HepG2 (cell line): ENCODE results near the gene KCNAB3. TPM values are rescaled to one million over a fixed set of nuclear protein-coding genes. Genes with fewer than 3 reads are reported as not detected.

Source experiments
- GLI4 ChIP-seq: sonication (generic); formaldehyde crosslinking; IDR thresholded peaks from 2 replicates; pipeline ENCODE4 v1.5.1; 2020; ENCODE audit warnings: missing genetic modification reagents, mild to moderate bottlenecking, moderate library complexity, borderline replicate concordance
- GPN1 ChIP-seq: sonication (generic); formaldehyde crosslinking; IDR thresholded peaks from 2 replicates; pipeline ENCODE4 v1.5.1; 2020; ENCODE audit warnings: missing genetic modification reagents, borderline replicate concordance
- PCBP1 ChIP-seq: fragments of 200-400 bp; formaldehyde crosslinking; IDR thresholded peaks from 2 replicates; pipeline ENCODE4 v1.6.1; 2017; ENCODE audit warnings: mild to moderate bottlenecking, low read depth, low read length, borderline replicate concordance
- PCBP2 ChIP-seq: fragments of 200-400 bp; formaldehyde crosslinking; optimal IDR thresholded peaks from 2 replicates; pipeline ENCODE3; 2018; ENCODE audit warnings: low read length, low read depth; ENCODE audit not compliant: poor library complexity, severe bottlenecking
- POLR2AphosphoS5 ChIP-seq: IDR thresholded peaks from 2 replicates; pipeline ENCODE4 v1.6.1; 2012; ENCODE audit warnings: low read depth, low read length
- RFXAP ChIP-seq: sonication (generic); formaldehyde crosslinking; IDR thresholded peaks from 2 replicates; pipeline ENCODE4 v1.4.0; 2020; ENCODE audit warnings: missing genetic modification reagents, borderline replicate concordance
- ZFP41 ChIP-seq: sonication (generic); formaldehyde crosslinking; IDR thresholded peaks from 2 replicates; pipeline ENCODE4 v1.4.0; 2020; ENCODE audit warnings: mild to moderate bottlenecking, missing genetic modification reagents, borderline replicate concordance
- ZMAT3 ChIP-seq: sonication (generic); formaldehyde crosslinking; conservative IDR thresholded peaks from 2 replicates; pipeline ENCODE4 v1.7.0; 2021; ENCODE audit warnings: missing genetic modification reagents
- ZNF329 ChIP-seq: sonication (generic); formaldehyde crosslinking; IDR thresholded peaks from 2 replicates; pipeline ENCODE4 v1.9.0; 2021; ENCODE audit warnings: low read depth, mild to moderate bottlenecking, missing genetic modification reagents
- ZNF33A ChIP-seq: sonication (generic); formaldehyde crosslinking; IDR thresholded peaks from 2 replicates; pipeline ENCODE4 v1.5.1; 2020; ENCODE audit warnings: missing genetic modification reagents, mild to moderate bottlenecking, moderate library complexity, borderline replicate concordance
- ZNF747 ChIP-seq: sonication (generic); formaldehyde crosslinking; IDR thresholded peaks from 2 replicates; pipeline ENCODE4 v1.8.1; 2023; ENCODE audit warnings: missing genetic modification reagents, mild to moderate bottlenecking, borderline replicate concordance
- ZNF749 ChIP-seq: sonication (generic); formaldehyde crosslinking; IDR thresholded peaks from 2 replicates; pipeline ENCODE4 v1.8.0; 2022; ENCODE audit warnings: mild to moderate bottlenecking, missing genetic modification reagents, moderate library complexity, borderline replicate concordance
- ZNF777 ChIP-seq: sonication (generic); formaldehyde crosslinking; IDR thresholded peaks from 2 replicates; pipeline ENCODE4 v1.4.0; 2020; ENCODE audit warnings: missing genetic modification reagents
- polyA plus RNA-seq, 8 experiments: library from polyadenylated mRNA; depleted of rRNA in 3 of 8; stranded (reverse) in 7 of 8; unstranded in 1 of 8; fragments of >200 nt; fragmentation: Illumina TruSeq in 4 of 8; extraction: Trizol in 4 of 8; gene quantifications; 2 replicates each; pipeline versions ENCODE4 v1.2.1 to v1.2.3, GENCODE V29; 2011 to 2016; ENCODE audit warnings: low read depth in 4 of 8, missing spikeins in 1 of 8, mixed read lengths in 1 of 8; ENCODE audit not compliant: insufficient read depth in 1 of 8
- total RNA-seq, 5 experiments: library from RNA; depleted of rRNA; stranded (reverse); fragments of >200 nt; fragmentation: Illumina TruSeq; extraction: Trizol; gene quantifications; 2 replicates each; pipeline ENCODE4 v1.2.3, GENCODE V29; 2016; ENCODE audit warnings: low read depth in 1 of 5
- TF ChIP-seq, protein P1 (sequence below): IDR thresholded peaks from 2 replicates; pipeline ENCODE4 v1.6.1; 2016; ENCODE audit warnings: low read depth, missing genetic modification reagents, missing compliant biosample characterization
- TF ChIP-seq, protein P2 (sequence below): sonication (generic); formaldehyde crosslinking; IDR thresholded peaks from 2 replicates; pipeline ENCODE4 v1.4.0; 2020; ENCODE audit warnings: mild to moderate bottlenecking, missing genetic modification reagents
- TF ChIP-seq, protein P3 (sequence below): sonication (generic); formaldehyde crosslinking; IDR thresholded peaks from 2 replicates; pipeline ENCODE4 v1.8.1; 2023; ENCODE audit warnings: mild to moderate bottlenecking, inconsistent platforms, moderate library complexity, missing genetic modification reagents, borderline replicate concordance
- TF ChIP-seq, protein P4 (sequence below): sonication (generic); formaldehyde crosslinking; IDR thresholded peaks from 2 replicates; pipeline ENCODE4 v1.8.0; 2022; ENCODE audit warnings: low read depth, missing genetic modification reagents
- TF ChIP-seq, protein P5 (sequence below): IDR thresholded peaks from 2 replicates; pipeline ENCODE4 v1.6.1; 2016; ENCODE audit warnings: missing compliant biosample characterization, missing genetic modification reagents, borderline replicate concordance

The KCNAB3 gene
- total and polyA plus RNA-seq, 2 of the 13 experiments (the other 11 are each of a cell fraction or from before 2014, with no cell fraction given): 0.29 to 0.88 TPM

DNA sequence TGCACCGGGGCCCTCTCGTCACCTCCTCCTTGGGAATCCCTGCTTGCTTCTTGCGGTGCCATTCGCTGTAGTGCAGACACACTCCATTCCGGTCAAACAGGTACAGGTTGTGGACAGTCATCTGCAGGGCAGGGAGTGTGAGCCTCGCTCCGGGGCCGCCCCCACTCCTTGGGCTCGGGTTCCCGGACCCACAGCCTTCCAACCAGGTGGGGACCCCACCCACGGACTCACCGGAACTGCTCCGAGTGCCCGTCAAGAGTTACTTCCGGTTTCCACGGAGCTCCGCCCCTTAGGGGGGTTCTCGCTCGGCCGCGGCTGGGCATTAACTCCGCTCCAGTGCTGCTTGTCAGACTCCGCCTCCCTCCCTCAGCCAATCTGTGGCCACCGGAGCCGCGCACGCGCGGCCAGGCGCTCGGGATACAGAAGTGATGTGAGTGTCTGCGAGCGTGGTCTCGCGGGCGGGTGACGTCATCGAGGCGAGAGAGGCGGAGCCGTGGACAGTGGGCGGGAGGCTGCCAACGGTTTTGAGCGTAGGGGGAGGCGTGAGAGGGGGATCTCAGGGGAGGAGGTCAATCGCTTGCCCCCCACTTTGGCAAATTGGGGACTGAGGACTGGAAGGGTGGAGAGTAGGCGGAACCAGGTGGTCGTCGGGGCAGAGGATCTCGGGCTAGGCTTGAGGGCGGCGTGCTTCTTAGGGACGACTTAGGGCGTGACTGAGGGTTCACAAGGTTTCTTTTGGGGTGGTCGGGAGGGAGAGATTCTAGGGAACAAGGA is 2.2 kb upstream of the KCNAB3 start, which contains the start of the genes CNTROB and TRAPPC1 (continued):
- TF ChIP-seq, protein P1, sequence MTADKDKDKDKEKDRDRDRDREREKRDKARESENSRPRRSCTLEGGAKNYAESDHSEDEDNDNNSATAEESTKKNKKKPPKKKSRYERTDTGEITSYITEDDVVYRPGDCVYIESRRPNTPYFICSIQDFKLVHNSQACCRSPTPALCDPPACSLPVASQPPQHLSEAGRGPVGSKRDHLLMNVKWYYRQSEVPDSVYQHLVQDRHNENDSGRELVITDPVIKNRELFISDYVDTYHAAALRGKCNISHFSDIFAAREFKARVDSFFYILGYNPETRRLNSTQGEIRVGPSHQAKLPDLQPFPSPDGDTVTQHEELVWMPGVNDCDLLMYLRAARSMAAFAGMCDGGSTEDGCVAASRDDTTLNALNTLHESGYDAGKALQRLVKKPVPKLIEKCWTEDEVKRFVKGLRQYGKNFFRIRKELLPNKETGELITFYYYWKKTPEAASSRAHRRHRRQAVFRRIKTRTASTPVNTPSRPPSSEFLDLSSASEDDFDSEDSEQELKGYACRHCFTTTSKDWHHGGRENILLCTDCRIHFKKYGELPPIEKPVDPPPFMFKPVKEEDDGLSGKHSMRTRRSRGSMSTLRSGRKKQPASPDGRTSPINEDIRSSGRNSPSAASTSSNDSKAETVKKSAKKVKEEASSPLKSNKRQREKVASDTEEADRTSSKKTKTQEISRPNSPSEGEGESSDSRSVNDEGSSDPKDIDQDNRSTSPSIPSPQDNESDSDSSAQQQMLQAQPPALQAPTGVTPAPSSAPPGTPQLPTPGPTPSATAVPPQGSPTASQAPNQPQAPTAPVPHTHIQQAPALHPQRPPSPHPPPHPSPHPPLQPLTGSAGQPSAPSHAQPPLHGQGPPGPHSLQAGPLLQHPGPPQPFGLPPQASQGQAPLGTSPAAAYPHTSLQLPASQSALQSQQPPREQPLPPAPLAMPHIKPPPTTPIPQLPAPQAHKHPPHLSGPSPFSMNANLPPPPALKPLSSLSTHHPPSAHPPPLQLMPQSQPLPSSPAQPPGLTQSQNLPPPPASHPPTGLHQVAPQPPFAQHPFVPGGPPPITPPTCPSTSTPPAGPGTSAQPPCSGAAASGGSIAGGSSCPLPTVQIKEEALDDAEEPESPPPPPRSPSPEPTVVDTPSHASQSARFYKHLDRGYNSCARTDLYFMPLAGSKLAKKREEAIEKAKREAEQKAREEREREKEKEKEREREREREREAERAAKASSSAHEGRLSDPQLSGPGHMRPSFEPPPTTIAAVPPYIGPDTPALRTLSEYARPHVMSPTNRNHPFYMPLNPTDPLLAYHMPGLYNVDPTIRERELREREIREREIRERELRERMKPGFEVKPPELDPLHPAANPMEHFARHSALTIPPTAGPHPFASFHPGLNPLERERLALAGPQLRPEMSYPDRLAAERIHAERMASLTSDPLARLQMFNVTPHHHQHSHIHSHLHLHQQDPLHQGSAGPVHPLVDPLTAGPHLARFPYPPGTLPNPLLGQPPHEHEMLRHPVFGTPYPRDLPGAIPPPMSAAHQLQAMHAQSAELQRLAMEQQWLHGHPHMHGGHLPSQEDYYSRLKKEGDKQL (CRISPR knock-in tag): no peak
- TF ChIP-seq GPN1 (CRISPR knock-in tag) (no peak), ZFP41 (CRISPR knock-in tag) (no peak), POLR2AphosphoS5 (peak; percentile 80), ZNF777 (CRISPR knock-in tag) (peak; percentile 59; the same call in 1 of the 2 replicates), ZNF747 (CRISPR knock-in tag) (no peak), ZNF33A (CRISPR knock-in tag) (no peak), PCBP1 (0 out of 2 replicates have a peak, but pooled peaks have one; percentile 74), GLI4 (CRISPR knock-in tag) (no peak), PCBP2 (no peak), ZNF749 (no peak), RFXAP (CRISPR knock-in tag) (0 out of 2 replicates have a peak, but pooled peaks have one; percentile 43), ZMAT3 (CRISPR knock-in tag) (0 out of 2 replicates have a peak, but pooled peaks have one; percentile 48), ZNF329 (no peak)
- TF ChIP-seq, protein P2, sequence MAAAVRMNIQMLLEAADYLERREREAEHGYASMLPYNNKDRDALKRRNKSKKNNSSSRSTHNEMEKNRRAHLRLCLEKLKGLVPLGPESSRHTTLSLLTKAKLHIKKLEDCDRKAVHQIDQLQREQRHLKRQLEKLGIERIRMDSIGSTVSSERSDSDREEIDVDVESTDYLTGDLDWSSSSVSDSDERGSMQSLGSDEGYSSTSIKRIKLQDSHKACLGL (CRISPR knock-in tag): peak; percentile 19; the same call in 1 of the 2 replicates
- TF ChIP-seq, protein P3, sequence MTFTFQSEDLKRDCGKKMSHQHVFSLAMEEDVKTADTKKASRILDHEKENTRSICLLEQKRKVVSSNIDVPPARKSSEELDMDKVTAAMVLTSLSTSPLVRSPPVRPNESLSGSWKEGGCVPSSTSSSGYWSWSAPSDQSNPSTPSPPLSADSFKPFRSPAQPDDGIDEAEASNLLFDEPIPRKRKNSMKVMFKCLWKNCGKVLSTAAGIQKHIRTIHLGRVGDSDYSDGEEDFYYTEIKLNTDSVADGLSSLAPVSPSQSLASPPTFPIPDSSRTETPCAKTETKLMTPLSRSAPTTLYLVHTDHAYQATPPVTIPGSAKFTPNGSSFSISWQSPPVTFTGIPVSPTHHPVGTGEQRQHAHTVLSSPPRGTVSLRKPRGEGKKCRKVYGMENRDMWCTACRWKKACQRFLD (CRISPR knock-in tag): no peak
- TF ChIP-seq, protein P4, sequence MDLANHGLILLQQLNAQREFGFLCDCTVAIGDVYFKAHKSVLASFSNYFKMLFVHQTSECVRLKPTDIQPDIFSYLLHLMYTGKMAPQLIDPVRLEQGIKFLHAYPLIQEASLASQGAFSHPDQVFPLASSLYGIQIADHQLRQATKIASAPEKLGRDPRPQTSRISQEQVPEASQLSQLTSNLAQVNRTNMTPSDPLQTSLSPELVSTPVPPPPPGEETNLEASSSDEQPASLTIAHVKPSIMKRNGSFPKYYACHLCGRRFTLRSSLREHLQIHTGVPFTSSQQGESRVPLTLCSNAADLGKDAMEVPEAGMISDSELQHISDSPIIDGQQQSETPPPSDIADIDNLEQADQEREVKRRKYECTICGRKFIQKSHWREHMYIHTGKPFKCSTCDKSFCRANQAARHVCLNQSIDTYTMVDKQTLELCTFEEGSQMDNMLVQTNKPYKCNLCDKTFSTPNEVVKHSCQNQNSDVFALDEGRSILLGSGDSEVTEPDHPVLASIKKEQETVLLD (CRISPR knock-in tag): no peak
- TF ChIP-seq, protein P5, sequence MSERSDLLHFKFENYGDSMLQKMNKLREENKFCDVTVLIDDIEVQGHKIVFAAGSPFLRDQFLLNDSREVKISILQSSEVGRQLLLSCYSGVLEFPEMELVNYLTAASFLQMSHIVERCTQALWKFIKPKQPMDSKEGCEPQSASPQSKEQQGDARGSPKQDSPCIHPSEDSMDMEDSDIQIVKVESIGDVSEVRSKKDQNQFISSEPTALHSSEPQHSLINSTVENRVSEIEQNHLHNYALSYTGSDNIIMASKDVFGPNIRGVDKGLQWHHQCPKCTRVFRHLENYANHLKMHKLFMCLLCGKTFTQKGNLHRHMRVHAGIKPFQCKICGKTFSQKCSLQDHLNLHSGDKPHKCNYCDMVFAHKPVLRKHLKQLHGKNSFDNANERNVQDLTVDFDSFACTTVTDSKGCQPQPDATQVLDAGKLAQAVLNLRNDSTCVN (CRISPR knock-in tag): no peak
